HG03520 (cell line): ENCODE data around the gene CAMKK1.
A peak's percentile ranks its signal among the peaks of the same experiment; 100 is the strongest.
"Not testable (repeated sequence)": the region's sequence is repeated elsewhere in the genome, so short reads cannot be mapped to it uniquely, and the experiment has no call there.

Source experiments
- ATAC-seq: cut with Tn5 transposase; IDR thresholded peaks from one replicate; pipeline ENCODE4 v1.9.1; 2021; ENCODE audit warnings: mild to moderate bottlenecking, moderate library complexity; ENCODE audit not compliant: unreplicated experiment

Gene CAMKK1

GRCh38 chr17:3848229-3848835 lies 44.5 kb downstream of the CAMKK1 start:
- no peak for ATAC-seq

GRCh38 chr17:3847165-3847670 lies 45.6 kb downstream of the CAMKK1 start:
- ATAC-seq = no peak

GRCh38 chr17:3846437-3847164 lies 46.3 kb downstream of the CAMKK1 start:
- no peak for ATAC-seq

- peak; percentile 94 for ATAC-seq
Observed at GRCh38 chr17:3845621-3846436, 47.0 kb downstream of the CAMKK1 start, which contains the start of gene NCBP3. Gene NCBP3 (minus strand): TSS chr17:3846246. CDS start chr17:3846223, 23 bp downstream.

GRCh38 chr17:3845291-3845620 lies 47.6 kb downstream of the CAMKK1 start:
- peak; percentile 4 for ATAC-seq

- not testable (repeated sequence) for ATAC-seq
Observed at GRCh38 chr17:3844556-3844955, 48.3 kb downstream of the CAMKK1 start.

GRCh38 chr17:3843935-3844516 lies 48.8 kb downstream of the CAMKK1 start:
- ATAC-seq = no peak

- ATAC-seq = no peak
Observed at GRCh38 chr17:3838206-3838605, 54.6 kb downstream of the CAMKK1 start.

- ATAC-seq = no peak
Observed at GRCh38 chr17:3836551-3836950, 56.3 kb downstream of the CAMKK1 start.

GRCh38 chr17:3835410-3836229 lies 57.2 kb downstream of the CAMKK1 start:
- ATAC-seq = no peak

GRCh38 chr17:3834811-3835210 lies 58.0 kb downstream of the CAMKK1 start:
- no peak for ATAC-seq

GRCh38 chr17:3828852-3829232 lies 64.0 kb downstream of the CAMKK1 start:
- no peak for ATAC-seq

GRCh38 chr17:3828151-3828851 lies 64.6 kb downstream of the CAMKK1 start:
- no peak for ATAC-seq

GRCh38 chr17:3827124-3827773 lies 65.6 kb downstream of the CAMKK1 start:
- ATAC-seq = no peak

GRCh38 chr17:3826191-3826590 lies 66.7 kb downstream of the CAMKK1 start:
- ATAC-seq = no peak

GRCh38 chr17:3821101-3821500 lies 71.8 kb downstream of the CAMKK1 start:
- no peak for ATAC-seq

- ATAC-seq = no peak
Observed at GRCh38 chr17:3818786-3819185, 74.1 kb downstream of the CAMKK1 start.

GRCh38 chr17:3817851-3818605 lies 74.8 kb downstream of the CAMKK1 start:
- no peak for ATAC-seq

- ATAC-seq = no peak
Observed at GRCh38 chr17:3815925-3816324, 76.9 kb downstream of the CAMKK1 start.
